Activated CD8-positive, alpha-beta memory T cell treated with anti-CD3 and anti-CD28 coated beads for 48 hours (primary cell): ENCODE measurements around the gene BCL2.

Experiments
- DNase-seq, 3 experiments: peaks; one replicate each; pipeline ENCODE4 v3.0.0-alpha.2; 2020; ENCODE audit warnings: low read depth in 2 of 3, low spot score in 2 of 3

Gene BCL2

DNA sequence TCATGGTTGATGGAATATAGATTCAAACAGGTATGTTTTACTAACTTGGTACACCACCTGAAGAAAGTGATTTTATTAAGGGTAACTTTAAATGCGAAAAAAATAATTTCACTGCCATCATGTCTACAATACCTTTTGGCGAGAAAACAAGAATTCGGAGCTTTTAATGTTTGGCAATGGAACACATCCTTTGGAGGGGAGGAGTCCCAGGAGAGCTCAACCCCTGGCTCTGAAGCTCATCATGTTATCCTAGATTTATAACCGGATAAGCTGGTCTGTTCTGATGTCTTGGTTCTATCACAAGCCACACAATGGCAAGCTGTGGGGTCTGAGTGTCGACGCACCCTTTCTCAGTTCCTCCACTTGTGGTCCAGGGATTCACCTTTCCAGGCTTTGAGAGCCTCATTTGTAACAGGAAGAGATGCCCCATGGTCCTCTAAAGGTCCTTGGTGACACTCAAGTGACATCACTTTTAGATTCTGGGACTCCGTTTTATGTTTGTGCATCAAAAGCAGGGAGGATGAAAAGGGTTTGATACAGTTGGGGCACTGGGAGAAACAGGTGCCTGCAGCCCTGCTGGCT lies 172.7 kb downstream of the BCL2 start:
- no peak for DNase-seq

DNA sequence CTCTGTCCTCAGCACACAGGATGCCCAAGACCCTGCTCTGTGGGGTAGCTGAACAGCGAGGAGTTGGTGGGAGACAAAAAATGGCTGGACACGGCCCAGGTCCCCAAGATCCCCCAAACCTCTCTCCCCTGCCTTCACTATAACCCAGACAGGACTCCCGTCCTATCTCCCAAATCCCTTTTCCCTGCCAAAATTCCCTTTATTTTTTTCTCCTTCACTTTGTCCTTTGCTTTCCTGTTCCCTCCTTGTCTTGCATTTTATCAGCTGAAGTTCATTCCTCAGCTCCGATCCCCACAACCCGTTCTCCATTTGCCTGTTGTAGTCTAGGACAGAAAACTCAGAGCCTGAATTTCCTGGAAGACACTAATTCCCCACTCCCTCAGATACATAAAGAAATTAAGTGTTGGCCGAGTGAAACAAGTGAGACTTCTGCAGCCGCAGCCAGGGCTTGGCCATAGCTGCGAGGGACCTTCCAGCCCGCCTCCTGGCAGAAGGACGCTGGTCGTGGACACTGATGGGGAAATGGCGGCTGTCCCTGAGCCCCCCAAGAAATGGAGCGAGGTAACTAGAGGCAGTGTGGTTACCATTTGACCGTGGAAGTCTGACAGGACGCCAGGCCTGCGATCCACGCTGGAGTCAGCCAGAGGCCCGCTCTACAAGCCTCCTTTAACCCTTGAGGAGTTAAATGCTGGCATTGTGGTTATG lies 173.6 kb downstream of the BCL2 start:
- DNase-seq = no peak

DNA sequence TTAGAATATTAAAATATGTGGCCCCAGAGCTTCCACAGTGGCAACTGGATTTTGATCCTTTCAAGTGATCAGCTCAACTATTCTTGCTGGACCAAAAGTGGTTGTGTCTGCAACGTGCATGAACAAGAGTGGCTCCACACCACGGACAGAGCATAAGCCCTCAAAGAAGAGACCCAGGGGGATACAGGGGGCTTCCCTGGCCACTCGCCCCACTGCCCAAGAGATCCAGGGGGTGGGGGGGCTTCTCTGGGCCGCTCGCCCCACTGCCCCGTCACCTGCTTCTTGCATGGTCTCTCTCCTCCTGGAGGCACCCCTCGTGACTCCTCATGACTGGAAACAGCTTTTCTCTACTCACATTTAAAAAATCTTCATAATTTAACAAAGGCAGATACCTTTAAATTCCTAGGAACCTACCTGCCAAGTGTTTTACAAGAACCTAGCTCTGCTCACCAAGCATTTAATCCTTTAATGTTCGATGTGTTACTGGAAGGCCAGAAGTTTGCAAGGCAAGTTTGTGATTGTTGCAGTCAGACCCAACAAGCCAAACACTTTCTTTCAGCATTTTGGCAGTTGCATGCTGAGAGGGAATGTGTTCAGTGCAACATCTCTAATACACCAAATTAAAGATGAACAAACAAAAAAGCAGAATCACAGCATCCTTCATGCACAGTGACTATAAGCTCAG lies 174.3 kb downstream of the BCL2 start:
- no peak for DNase-seq

DNA sequence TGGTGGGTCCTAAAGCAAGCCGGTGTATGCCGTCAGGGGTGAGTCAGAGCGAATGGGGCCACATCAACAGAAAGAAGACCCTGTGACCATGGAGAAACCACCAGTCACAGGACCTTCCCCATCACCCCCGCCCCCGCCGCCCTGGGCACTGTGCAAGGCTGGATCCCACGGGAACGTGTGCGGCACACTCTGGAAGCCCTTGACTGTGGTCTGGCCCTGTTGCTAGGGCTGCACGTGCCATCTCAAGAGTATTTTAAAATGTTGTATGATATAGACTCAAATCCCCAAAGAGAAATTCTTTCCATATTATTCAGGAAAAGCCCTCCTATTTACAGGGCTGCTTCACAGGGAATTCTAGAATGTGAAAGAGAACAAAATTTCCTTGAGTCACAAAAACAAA lies 174.8 kb downstream of the BCL2 start:
- no peak for DNase-seq

DNA sequence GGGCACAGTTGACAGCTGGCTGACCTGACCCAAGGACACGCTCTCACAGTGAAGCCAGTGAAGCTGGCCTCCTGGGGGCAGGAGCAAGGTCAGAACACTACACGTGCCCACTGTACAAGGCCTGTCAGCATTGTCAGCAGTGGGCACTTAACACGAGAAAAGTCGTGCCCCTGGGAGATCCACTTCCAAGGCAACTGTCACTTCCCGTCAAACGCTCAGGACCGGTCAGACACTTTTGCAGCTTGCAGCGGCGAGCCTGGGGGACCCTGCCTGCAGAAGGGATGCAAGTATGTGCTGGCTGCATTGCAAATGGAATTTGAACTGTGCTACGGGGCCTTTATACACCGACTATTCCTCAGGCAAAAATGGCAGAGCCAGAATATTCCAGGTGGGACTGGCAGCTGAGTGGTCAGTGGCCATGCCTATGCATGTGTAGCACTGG lies 176.2 kb downstream of the BCL2 start:
- no peak for DNase-seq

DNA sequence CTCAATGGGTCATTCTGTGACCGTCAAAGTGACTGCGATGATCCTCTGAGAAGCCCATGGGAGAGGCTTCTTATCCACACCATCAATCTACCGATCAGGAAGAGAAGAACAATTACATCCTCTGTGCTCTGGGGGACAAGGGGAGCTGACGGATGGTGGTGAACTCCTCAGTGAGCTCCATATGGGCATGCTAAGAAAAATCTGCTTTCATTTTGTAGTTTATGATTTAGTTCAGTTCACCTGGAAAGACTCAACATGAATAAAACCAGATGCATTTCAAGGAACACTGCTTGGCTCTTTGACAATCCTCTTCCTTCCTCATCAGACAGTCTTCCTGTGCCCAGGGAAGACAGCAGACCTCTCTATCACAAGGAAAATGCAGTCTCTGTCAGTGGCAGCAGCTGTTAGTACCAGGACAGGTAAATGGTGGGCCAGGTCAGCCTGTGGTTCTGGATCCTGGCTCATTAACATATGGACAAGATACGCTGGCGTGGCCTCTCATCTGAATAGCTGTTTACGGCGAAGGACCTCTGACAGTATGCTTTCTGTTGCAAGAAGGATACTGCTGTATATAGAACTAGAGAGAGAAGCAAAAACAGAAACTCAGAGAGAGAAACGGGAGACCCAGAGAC lies 176.9 kb downstream of the BCL2 start:
- no peak for DNase-seq

DNA sequence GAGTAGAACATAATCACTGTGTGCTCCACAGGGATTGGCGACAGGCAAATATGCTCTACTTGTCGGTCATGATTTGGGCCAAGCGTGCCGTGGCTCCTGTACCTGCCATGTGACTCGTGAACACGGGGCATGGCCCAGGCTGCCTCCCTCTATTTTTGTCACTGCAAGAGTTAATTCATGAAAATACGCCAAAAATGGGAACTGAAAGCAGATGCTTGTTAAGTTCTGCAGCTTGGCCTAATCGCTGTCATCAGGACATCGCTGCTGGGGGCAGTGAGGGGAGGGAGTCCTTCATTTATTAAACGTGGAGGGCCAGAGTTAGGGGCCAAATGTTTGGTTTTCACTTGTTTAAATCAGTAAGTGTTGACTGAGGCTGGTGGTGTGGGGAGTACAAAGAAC lies 177.8 kb downstream of the BCL2 start:
- DNase-seq = no peak

DNA sequence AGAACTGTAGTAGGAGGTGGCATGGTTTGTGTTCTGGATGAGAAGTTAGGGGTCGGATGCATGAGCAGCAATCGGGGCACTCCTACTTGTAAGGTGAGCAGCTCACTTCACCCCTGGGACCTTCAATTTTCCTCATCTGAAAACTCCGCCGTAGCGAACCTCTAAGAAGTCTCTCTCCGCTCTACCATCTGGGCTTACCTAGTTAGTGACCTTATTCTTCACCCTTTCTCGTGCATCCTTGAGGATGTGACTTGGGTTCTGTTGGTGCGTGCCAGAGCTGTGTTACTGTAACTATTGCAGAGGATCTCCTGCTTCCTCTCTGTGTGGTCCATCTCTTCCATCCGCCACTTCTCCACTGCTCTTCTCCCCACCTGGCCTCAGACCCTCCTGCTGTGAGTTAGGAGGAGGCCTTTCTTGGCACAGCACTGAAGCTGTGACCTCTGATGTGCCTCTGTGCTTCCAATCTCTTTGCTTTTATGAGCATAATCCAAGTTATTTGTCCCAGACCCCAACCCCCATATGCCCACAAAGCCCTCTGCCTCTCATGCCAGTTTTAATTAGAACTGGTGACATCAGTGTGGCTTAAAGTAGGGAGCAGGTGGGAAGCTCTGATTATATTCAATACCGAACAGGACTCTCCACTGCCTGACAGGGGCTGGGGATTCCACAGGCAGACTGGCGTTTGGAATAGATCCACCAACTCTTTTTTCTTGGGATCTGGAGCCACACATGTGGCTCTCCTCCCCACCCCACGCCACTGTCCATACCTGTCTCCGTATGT lies 178.4 kb downstream of the BCL2 start:
- DNase-seq = no peak

DNA sequence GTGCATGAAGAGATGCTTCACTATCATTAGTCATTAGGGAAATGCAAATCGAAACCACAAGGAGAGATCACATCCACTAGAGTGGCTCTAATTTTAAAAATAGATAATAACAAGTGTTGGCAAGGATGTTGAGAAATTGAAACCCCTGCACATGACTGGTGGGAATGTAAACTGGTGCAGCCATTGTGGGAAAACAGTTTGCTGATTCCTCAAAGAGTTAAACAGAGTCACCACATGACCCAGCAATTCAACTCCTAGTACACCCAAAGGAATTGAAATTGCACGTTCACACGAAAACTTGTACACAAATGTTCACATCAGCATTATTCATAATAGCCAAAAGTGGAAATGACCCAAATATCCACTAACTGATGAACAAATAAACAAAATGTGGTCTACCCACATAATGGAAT lies 179.5 kb downstream of the BCL2 start:
- DNase-seq = no peak

DNA sequence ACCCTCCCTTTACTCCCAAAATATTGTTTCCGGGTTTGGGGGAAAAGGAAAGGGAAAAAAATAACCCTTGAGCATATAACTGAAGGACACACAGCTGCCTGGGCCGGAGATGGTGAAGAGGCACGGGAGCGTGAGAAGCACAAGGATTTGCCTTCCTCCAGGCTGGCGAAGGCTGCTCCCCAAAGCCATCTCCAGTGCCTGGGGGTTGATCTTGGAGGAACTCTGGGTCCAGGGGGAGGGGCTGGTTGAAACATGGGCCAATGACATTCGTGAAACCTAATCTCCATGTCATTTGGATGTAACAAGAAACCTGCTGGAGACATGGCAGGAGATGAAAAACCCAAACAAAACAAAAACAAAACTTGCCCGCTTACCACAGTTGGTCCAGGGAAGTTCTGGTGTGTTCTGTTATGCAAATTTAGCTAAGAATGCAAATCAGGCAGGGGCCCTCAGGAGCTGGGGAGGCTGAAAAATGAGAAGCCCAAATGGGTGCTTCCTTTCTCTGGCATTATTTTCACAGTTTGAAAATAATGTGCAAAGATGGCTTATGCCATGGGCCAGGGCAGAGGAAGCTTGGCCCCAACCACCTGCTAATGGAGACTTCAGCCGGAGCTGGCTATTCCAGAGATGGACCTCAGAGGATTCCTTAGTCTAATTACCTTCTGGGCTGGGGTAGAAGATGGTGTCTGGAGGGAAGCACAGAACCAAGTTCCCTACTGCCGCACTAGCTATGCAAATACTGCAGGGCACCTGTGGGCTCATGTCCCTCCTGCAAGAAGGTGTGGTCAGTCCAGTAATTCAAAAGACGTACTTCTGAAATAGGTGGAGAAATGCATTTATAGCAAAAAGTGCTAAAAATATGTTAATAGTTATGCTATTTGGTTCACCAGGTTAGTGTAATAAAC lies 180.9 kb downstream of the BCL2 start:
- DNase-seq = no peak

DNA sequence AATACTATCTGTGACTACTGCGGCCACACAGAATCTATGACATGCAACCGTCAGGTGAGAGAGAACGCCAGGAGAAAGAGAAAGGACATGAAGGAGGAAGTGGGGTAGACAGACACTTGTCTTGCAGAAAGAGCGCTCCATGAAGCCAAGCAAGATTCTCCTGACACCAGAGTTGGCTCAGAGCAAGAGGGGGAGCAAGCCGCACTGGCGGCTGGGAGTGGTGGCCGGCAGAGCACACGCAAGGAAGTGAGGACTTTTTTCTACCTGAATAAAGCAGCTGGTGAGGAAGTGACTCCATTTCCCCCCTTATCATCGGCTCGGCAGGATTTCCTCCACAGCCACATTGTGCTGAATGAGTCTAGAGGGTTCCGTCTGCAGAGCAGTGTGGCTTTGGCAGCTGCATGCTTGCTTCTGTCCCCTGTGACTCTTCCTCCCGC lies 181.6 kb downstream of the BCL2 start:
- no peak for DNase-seq

DNA sequence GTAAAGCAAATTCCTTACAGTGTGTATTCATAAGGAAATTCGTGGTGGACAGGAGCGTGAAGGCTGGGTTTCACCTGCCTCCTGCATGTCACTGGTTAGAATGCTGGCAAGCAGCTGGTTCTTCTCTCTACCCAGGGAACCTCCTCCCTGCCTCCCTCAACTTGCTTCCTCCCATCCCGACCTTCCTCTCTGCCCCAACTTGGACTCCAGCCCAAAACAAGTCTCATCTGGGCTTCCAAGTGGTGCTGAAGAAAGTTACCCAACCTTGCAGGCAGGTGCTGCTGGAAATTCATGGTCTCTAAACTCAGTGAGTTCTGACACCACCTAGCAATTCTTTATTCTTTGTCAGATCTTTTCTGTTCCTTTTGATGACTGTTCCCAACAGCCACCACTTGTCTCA lies 184.5 kb downstream of the BCL2 start:
- DNase-seq = no peak

DNA sequence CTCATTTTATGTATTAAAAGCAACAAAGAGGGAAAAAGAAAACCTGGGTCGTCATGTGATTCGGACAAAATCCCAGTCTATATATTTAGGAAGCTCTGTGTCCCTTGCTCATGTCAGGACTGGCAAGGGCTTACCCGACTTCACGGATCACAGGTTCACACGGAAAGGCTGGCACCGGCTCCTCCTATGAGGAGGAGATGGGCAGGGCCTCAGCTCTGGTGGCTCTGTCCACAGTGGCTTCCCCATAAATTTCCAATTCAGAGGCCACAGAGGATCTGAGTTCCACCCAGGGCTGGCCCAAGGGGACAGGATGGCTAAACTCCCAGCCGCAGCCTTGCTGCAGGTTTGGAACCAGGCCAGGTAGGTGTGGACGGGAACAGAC lies 186.8 kb downstream of the BCL2 start:
- no peak for DNase-seq

DNA sequence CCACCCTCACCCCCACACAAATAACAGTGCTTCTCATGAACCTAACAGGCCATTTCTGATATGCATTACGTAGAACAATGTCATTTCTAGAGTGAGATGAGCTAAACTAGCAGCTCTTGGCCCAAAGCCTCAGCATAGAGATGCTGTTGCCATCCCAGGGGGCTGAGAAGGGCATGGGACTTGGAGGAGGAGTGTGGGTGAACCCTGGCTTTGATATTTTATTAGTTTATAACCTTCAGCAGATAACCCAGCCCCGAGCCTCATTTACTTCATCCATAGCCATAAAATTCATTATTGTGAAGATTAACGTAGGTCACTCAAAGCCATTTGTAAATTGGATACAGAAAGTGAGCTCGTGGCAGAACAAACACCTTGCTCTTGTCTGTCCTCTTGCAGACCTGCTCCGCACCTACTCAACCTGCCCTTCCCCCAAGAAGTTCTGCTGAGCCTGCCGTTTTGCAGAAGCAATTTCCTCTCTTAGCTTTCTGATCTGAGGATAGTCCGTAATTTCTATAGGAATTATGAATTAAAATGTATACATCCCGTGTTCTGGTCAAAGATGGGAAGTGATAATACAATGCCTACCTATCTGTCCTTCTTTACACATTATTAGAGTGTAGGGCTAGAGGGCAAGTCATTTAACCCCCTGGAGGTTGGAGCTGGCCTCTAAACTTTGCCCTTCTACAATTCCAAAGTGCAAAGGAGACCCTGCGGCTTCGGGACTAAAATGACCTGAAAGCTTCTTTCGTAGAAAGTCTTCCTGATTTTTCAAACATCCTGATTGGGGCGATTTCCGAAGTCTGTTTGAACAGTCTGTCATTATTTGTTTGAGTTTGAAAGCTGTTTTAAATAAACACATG lies 187.4 kb downstream of the BCL2 start:
- DNase-seq = no peak

DNA sequence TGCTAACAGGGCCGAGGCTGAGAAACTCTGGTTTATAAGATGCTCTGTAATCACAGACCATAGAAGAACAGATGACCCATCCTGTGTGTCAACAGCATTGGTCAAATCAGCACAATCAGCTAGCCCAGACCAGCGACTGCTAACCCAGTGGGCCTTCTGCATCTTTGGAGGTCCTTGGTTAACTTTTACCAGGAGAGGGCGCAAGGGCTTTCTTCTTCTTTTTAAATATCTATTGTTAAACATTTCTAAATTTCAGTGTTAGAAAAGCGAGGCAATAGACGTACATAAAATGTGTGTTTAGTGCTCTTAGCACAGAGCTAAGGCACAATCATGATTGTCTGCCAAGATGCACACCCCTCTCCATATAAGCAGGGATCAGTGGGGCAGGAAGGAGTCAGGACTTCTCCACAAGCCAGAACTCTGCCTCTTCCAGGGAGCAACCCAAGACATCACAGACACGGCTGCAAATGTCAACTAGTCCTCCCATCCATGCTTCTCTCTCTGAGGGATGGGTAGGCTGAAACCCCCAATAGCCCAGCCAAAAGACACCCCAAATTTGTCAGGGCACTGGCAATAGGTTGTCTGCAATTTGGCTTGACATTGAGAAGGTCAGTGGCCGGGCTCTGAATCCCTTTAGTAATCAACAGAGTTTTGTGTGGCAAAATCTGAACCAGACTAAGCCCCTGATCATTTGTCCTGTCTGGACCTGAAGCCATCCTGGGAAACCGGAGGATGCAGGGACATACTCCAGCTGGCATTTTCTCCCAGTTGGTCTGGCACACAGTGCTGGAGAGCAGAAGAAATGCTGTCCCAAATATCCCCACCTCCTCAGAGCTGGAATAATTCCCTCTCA lies 188.2 kb downstream of the BCL2 start:
- DNase-seq = no peak

DNA sequence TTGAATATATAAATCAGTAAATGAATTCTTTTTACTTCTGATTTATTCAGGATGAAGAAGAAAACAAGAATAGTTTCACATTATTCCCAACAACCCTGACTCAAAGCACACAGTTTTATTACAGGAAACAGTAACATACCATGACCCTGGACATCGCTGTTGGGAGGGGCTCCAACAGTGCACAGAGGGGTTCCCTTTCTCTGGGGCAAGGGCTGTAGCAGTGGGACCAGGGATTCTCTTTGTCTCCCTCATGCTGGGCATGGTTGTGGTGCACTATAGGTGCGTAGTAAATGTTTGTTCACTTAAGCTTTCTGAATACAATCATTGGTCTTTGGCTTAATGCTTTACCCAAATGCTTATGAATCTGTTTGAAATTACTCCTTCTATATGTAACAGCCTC lies 189.4 kb downstream of the BCL2 start:
- no peak for DNase-seq

DNA sequence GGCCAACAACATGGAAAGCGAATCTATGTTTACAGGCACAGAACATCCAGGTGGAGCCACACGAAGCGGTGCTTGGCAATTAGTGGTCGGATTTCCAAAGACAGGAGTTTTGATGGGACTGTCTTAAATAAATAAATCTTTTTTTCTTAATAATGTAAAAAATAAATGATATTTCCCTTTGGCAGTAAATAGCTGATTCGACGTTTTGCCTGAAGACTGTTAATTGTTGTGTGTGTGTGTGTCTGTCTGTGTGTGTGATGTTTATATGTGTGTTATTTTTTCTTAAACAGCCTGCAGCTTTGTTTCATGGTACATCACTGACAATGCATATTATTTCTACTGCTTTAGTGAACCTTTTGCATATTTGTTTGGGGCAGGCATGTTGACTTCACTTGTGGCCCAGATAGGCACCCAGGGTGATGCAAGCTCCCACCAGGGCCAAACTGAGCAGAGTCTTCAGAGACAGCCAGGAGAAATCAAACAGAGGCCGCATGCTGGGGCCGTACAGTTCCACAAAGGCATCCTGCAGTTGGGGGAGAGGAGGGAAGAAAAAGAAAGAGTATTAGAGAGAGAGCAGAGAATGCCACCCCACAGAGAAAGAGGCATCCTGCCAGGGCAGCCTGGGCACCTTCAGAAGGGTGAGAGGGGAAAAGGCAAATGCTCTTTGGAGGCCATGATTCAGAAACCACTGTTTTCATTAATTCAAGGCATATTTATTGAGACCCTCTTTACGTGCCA lies 191.2 kb downstream of the BCL2 start:
- DNase-seq = no peak
